LHCN-M2 (cell line): ENCODE results near the gene TMEM161A. TPM values are rescaled to one million over a fixed set of nuclear protein-coding genes. Genes with fewer than 3 reads are reported as not detected.
"Not testable (repeated sequence)": the region's sequence is repeated elsewhere in the genome, so short reads cannot be mapped to it uniquely, and the experiment has no call there.

ENCODE experiments used
- DNase-seq: peaks from one replicate; pipeline ENCODE4 v3.0.0-alpha.2; 2012; ENCODE audit warnings: low read depth
- total RNA-seq: library from RNA; depleted of rRNA; stranded (reverse); fragments of >200 nt; gene quantifications from 2 replicates; pipeline ENCODE4 v1.2.3, GENCODE V29; 2014

TMEM161A gene
- total RNA-seq, 1 experiment from 2014 or later: 26.1 TPM

GRCh38 chr19:19155495-19156219, 17.4 kb upstream of the TMEM161A start:
- DNase-seq: no peak

- DNase-seq: no peak
Measured at GRCh38 chr19:19154768-19155494, 16.7 kb upstream of the TMEM161A start.

- DNase-seq: no peak
Measured at GRCh38 chr19:19152668-19153384, 14.5 kb upstream of the TMEM161A start.

- no peak for DNase-seq
Measured at GRCh38 chr19:19151418-19151817, 13.1 kb upstream of the TMEM161A start.

- DNase-seq: no peak
Measured at GRCh38 chr19:19149435-19149834, 11.2 kb upstream of the TMEM161A start.

- DNase-seq: not testable (repeated sequence)
Measured at GRCh38 chr19:19148504-19148903, 10.2 kb upstream of the TMEM161A start.

DNA sequence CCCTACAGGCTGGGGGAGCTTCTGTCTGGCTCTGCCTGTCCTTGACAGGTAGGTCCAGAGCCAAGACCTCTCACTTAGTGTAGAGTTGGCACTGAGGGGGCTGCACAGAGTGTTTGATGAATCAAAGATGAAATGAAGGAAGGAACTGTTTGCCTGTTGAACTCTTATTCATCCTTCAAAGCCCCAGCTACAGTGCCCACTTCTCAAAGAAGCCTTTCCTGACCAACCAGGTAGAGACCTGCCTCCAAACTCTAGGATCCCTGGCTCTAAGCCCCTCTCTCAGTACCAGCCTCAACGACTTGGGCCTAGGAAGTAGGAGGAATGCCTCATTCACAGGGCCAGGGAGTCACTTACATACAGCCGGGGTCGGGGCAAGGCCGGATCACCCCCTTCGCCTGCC, 9.1 kb upstream of the TMEM161A start:
- DNase-seq: no peak

- DNase-seq: no peak
Measured at GRCh38 chr19:19146865-19147264, 8.6 kb upstream of the TMEM161A start.

DNA sequence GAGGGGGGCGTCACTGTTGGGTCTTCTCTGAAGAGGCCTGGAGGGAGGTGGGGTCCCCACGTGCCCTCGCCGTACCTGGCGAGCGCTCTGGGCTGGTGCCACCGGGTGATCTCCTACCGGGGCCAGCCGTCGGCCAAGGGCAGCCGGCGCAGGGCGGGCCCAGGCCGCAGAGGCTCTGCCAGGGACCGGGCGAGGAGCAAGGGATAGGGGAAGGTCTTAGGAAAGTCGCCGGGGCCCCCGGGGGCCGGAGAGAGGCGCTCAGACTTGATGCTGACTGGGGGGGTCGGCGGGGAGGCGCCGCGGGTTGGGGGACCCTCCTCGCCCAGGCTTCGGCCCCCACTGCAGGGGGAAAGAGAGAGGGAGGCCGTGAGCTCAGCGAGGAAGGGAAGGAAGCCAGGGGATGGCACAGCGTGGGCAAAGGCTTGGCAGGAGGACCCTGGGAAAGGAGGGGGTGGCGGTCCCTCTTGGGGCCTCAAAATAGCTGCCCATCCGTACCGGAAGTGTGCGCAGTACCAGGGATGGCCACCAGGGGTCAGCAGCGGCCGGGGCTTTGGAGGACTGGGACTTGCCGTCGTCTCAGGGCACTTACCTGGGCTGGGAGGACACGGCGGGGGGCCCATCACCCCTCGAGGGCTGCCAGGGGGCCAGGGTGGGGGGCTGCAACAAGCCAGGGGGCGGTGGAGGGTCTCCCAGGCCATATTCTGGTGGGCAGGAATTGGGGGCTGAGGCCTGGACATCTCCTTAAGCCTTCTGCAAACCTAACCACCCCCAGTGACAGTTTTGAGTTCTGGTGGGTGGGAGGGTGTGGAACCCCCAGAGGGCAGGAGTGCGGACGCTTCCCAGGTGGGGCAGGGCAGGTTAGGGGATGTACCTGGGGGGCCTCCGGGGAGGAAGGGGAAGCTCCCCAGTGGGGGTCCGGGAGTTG, 7.7 kb upstream of the TMEM161A start:
- peak; percentile 45 for DNase-seq

DNA sequence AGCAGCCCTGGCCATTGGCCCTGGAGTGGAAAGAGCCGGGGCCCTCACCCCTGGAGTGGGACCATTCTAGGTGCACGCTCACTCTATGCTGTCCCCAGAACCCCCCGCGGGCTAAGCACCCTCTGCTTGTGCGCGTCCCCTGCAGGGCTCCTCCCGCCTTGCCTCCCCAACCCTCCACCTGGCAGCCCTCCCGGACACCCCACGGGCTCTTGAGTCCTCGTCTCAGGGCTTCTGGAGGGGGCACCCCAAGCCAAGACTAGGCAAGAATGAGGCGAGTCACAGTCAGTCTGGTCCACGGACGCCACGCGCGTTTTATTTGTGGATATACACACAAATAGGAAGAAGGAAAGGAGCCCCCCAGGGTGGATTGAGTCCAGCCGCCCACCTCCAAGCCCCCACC, 7.0 kb upstream of the TMEM161A start:
- DNase-seq: no peak

DNA sequence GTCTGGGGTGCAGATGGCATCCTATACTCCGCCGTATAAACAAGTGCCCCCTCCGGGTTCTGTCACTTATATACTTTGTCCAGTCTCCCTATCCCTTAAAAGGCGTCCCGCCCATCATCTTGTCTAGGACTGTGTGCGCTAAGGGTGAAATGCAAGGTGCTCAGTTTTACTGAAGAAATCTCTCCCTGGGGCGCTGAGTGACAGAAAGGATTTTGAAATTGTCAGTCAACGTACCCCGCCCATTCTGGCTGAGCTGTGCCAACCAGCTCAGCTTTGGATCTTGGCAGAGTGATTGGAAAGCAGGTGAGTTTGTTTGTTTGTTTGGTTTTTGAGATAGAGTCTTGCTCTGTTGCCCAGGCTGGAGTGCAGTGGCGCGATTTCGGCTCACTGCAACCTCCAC, 4.1 kb upstream of the TMEM161A start:
- no peak for DNase-seq

DNA sequence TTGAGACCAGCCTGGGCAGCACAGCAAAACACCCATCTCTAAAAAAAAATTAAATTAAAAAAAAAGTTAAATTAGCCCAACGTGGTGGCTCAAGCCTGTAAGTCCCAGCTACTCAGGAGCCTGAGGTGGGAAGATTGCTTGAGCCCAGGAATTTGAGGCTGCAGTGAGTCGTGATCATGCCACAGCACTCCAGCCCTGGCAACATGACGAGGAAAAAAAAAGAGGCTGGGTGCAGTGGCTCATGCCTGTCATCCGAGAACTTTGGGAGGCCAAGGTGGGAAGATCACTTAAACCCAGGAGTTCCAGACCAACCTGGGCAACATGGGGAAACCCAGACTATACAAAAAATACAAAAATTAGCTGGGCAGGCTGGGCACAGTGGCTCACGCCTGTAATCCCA, 2.2 kb upstream of the TMEM161A start:
- DNase-seq: no peak

GRCh38 chr19:19139876-19140229, 1.6 kb upstream of the TMEM161A start:
- no peak for DNase-seq

DNA sequence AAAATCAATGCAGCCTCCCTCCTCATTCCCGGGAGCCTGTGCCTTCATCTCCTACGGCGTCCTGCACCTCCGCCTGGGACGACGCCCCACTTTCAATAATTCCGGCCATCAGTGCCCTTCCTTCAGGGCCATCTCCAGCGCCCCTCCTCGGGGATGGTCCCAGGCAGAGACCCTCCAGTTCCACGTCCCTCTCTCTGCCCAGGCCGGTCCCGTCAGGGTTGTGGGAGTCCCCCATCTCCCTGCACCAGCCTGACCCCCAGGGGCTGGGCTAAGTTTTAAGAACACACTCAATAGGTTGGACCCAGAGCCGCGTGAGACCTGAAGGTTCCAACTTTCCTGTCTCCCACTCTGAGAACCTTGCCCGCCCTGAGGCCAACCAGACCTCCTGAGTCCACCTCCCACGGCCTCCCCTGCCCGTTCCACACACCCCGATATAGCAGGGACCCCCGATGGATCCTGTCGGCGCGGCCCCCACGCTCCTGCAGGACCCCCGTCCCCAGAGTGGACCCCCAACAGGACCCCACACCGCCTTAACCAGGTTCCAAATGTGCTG, 646 bp downstream of the TMEM161A start:
- no peak for DNase-seq

- DNase-seq: not testable (repeated sequence)
Measured at GRCh38 chr19:19135713-19136112, 2.6 kb downstream of the TMEM161A start.

GRCh38 chr19:19134687-19135158, 3.6 kb downstream of the TMEM161A start:
- DNase-seq: peak; percentile 6

- DNase-seq: no peak
Measured at GRCh38 chr19:19133985-19134384, 4.3 kb downstream of the TMEM161A start.

GRCh38 chr19:19132912-19133311, 5.4 kb downstream of the TMEM161A start:
- DNase-seq: no peak

DNA sequence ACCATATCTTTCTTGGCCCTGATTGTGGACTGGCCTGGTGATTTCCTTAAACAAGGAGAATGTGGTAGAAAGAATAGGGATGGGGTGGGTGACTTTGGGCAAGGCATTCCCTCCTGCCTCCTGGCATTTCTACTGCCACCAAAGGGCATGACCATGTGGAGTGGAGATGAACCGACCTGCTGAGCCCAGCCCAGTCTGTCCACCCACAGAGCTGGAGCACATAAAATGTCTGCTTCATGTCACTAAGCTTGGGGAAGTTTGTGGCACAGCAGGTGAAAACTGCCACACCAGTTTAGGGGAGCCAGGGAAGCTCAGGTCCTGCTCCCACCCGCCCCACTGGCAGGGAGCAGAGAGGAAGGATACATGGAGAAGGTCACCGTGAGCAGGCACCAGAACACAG, 6.3 kb downstream of the TMEM161A start:
- no peak for DNase-seq

- no peak for DNase-seq
Measured at GRCh38 chr19:19126102-19126501, 12.2 kb downstream of the TMEM161A start.

DNA sequence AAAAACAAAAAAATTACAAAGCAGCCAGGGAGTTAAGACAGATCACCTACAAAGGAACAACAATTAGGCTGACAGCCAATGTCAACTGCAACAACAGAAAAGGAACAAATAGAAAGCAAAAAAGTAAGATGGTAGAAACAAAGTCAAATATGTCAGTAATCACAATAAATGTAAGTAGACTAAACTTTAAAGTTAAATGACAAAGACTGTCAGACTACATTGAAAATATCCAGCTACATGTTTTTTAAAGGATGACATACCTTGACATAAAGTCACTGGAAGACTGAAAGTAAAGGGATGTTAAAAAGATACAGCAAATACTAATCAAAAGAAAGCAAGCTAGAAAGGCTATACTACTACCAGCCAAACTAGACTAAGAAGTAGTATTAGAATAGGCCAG, 14.9 kb downstream of the TMEM161A start:
- DNase-seq: no peak
